GM04504 (cell line): ENCODE measurements around the gene ARHGEF17.
"Not testable (repeated sequence)": the region's sequence is repeated elsewhere in the genome, so short reads cannot be mapped to it uniquely, and the experiment has no call there.

ENCODE experiments used
- DNase-seq: peaks from one replicate; pipeline ENCODE4 v3.0.0-alpha.2; 2012; ENCODE audit warnings: low read depth

The ARHGEF17 gene

GRCh38 chr11:73273222-73273895 is 34.7 kb upstream of the ARHGEF17 start:
- no peak for DNase-seq

GRCh38 chr11:73274191-73274590 is 33.9 kb upstream of the ARHGEF17 start:
- DNase-seq: not testable (repeated sequence)

DNA sequence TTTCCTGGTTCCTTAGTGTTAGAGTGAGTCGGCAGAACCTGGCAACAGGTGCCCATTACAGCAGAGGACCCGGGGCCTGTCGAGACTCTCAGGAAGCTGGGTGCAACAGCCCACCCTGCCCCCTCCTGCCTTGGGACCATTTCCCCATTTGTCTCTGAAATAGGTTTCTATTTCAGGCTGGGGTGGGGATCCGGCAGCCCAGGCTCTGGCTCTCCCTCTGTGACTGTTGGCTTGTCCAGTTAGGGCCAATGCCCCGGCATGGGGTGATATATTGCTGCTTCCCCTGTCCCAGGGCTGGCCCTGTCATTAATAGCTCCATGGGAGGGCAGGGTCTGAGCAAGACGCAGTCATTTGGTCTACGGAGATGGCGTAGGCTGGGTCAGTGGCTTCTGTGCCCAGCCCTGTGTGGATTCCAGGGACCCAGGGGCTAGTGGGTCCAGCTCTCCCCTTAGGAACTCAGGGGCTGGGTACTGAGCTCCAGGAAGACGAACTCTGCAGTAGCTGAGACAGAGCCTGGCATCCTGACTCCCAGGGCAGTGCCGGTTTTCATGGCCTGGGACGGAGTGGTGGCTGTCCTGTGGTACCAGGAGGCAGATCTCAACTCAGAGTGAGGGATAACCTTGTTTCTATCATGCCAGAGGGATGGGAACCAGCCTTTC is 33.2 kb upstream of the ARHGEF17 start:
- no peak for DNase-seq

DNA sequence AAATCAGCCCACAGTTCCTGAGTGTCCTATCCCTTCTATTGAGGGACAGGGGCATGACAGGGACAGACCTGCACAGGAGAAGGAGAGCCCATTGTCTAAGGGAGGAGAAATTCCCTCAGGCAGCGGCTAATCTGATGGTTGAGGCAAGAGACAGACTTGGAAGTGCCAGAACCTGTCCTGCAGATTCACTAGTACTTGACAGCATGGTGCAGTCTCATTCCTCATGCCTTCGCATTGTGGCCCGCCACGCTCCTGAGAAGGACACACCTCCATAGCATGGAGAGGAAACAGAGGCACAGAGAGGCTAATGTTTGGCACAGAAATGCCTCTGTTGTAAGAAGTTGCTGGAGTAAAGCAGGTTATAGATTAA is 32.7 kb upstream of the ARHGEF17 start:
- no peak for DNase-seq

DNA sequence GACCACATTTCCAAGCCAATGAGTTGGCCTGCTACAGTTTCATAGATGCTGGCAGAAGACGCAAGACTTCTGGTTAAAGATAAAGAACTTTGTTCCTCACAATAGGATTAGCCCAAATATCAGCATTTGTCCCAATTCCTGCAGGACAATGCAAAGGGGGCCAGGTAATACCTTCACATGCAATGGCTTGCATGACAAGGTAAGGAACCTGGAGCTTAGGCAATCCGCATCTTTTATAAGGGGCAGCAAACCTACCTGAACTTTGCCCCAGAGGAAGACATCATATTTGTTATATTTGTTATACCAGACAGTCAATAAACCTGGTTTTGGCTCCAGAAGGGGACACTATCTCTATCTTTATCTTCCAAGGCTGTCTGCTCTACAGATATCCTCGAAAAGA is 30.6 kb upstream of the ARHGEF17 start:
- no peak for DNase-seq

- DNase-seq: no peak
Observed at GRCh38 chr11:73280626-73281025, 27.4 kb upstream of the ARHGEF17 start.

DNA sequence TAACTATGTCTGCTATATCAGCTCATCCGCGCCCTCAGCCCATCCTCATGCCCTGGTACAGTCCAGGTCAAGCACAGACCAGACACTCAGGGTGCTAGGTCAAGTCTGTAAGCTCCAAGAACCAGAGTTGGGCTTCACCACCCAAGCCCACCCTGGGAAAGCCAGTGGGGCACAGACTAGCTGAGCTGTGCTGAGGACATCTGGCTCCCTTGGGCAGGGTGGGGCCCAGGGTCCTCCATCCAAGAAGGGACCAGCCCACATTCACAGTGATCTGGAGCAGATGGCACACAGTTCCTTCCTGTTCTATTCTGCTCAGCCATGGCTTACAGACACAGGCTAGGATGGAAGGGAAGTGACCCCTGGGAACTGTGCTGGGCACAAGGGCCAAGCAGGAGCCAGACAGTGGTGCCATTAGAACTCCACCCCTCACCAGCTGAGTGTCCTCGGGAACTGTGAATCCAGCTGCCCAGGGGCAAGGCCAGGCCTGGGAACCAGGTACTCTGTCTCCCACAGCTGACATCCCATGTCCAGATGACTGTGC is 26.8 kb upstream of the ARHGEF17 start:
- no peak for DNase-seq

- DNase-seq: no peak
Observed at GRCh38 chr11:73281796-73282660, 26.0 kb upstream of the ARHGEF17 start.

- DNase-seq: no peak
Observed at GRCh38 chr11:73283276-73284000, 24.6 kb upstream of the ARHGEF17 start.

GRCh38 chr11:73284106-73284505 is 24.0 kb upstream of the ARHGEF17 start:
- no peak for DNase-seq

DNA sequence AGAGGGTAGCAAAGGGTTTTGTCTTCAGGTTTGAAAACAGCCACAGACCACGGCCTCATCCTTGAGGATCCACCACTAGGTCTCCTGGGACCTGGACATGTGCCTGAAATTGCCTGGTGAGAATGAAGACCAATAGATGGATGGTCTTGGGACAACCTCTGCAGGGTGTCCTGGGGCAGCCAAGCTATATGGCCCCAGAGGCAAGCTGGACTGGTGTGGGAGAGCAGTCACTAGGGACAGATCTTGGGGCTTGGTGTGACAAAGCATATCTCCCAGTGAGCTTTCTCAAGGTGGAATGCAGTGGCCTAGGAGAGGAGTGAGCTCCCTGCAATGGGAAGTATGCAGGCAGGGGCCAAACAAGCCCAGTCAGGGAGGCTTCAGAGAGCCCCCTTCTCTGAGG is 22.4 kb upstream of the ARHGEF17 start:
- DNase-seq: no peak

DNA sequence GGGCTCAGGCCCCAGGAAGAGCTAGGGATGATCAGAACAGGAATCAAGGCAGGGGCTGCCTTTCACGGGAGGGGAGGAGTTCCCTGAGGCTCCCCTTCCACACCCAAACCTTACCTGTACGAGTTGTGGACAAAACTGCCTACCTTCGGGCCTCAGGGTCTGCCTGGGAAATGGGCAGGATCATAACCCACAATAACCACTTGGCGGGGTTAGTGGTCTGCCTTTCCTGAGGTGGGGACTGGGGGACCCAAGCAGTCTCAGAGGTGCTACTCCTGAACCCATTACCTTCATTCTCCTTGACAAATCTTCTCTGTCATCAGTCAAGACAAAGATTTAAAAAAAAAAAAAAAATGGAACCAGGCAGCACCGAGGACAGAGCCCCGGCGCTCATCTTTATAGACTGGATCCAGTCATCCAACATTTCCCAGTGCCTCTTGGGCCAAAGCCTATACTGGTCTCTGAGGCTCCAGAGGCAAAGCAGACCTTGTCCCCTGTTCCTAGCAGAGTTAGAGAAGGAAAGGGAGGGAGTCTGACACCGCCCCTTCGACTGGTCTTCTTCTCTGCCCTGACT is 21.8 kb upstream of the ARHGEF17 start:
- no peak for DNase-seq

- DNase-seq: no peak
Observed at GRCh38 chr11:73287400-73288101, 20.5 kb upstream of the ARHGEF17 start.

GRCh38 chr11:73288192-73288872 is 19.7 kb upstream of the ARHGEF17 start:
- no peak for DNase-seq

DNA sequence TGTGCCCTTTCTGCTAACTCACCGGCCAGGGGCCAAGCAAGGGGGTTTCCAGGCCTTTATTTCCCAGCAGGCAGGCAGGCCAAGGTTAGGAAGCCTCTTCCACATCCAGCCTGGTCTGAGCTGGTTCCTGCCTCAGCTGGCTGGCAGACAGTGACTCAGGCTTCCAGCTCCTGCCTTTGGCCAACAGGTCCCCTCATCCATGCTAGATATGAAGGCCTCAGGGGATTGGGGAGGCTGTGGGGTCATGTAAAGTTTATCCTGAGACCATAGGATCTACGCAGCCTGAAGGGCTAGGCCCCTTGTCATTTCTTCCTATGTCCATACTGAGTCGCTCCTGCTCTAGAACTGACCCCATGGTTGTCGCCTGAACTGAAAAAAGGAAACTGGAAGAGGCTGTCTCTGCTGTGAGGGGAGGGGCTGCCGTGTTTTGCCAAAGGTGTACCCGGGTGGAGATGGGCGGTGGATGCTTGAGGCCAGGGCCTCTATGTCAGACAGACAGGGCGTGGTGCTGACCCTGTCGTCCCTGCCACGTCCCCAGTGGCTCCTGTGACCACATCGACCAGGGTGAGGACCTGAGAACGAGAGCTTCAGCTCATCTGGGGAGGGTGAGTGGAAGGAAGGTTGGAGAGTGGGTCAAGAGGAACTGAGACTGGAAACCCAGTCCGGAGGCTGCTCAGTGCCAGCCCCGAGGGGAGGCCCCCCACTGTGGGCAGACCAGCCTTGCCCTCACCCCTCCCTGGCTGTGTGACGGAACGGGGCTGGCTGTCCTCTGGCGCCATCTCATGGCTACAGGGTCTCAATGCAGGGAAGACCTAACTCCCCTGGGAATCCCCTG is 19.0 kb upstream of the ARHGEF17 start:
- DNase-seq: no peak

- DNase-seq: no peak
Observed at GRCh38 chr11:73290536-73290935, 17.5 kb upstream of the ARHGEF17 start.

GRCh38 chr11:73291196-73291595 is 16.9 kb upstream of the ARHGEF17 start:
- no peak for DNase-seq

DNA sequence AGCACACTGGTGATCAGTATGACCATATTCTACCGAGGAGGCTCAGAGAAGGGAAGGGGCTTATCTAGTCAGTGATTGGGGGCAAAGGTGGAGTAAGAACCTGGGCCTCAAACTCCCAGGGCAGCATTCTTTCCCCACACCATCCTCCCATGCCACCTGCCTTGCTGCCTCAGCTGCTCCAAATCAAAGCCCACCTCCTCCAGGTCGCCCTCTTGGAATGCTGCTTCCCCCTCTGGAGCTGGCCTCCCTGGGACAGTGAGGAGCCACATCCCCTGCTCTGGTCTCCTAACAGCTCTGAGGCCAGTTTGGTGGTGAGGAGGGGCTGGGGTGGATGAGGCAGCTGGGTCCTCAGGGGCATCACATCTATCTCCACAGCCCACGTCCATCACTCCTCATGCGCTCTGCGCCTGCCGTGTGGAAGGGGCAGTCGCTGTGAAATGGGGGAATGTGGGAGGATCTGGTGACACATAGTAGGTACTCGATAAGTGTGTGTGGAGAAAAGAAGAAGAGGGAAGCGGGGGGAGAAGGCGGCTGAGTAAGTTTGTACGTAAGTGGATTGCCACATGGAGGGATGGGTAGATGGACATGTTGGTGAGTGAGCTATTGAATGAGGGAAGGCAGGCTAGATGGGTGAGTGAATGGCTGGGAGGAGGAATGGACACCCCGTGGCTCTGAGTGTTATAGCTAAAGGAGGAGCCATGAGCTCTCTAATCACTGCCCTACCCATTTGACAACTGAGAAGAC is 16.1 kb upstream of the ARHGEF17 start:
- no peak for DNase-seq

- DNase-seq: no peak
Observed at GRCh38 chr11:73292525-73292894, 15.6 kb upstream of the ARHGEF17 start.
